Measurements from ENCODE around the gene GAPDH.
"Not testable (repeated sequence)": the region's sequence is repeated elsewhere in the genome, so short reads cannot be mapped to it uniquely, and the experiment has no call there.

Gene GAPDH

GRCh38 chr12:6563448-6564050 lies 29.2 kb downstream of the GAPDH start:
- peak; percentile 30 to 62 (median 42) for DNase-seq

- no peak for DNase-seq
Observed at GRCh38 chr12:6567112-6567670, 32.9 kb downstream of the GAPDH start.

GRCh38 chr12:6569312-6569711 lies 35.0 kb downstream of the GAPDH start:
- DNase-seq = no peak

GRCh38 chr12:6569786-6570185 lies 35.5 kb downstream of the GAPDH start:
- DNase-seq = no peak

GRCh38 chr12:6570264-6570887 lies 36.1 kb downstream of the GAPDH start:
- DNase-seq = peak in 2 of 5 donors; percentile 19 to 42

GRCh38 chr12:6573001-6573400 lies 38.7 kb downstream of the GAPDH start:
- no peak for DNase-seq

- DNase-seq = peak in 1 of 5 donors; percentile 30
Observed at GRCh38 chr12:6574576-6575295, 40.4 kb downstream of the GAPDH start.

- DNase-seq = no peak
Observed at GRCh38 chr12:6575648-6576047, 41.3 kb downstream of the GAPDH start.

GRCh38 chr12:6582196-6582595 lies 47.9 kb downstream of the GAPDH start:
- DNase-seq = no peak

- no peak for DNase-seq
Observed at GRCh38 chr12:6582959-6583358, 48.6 kb downstream of the GAPDH start.

GRCh38 chr12:6584293-6584692 lies 50.0 kb downstream of the GAPDH start:
- DNase-seq = no peak

- not testable (repeated sequence) for DNase-seq
Observed at GRCh38 chr12:6586569-6586968, 52.3 kb downstream of the GAPDH start.
